K562 (cell line): Measurements from ENCODE around the gene VPS41.

Source experiments
- HDAC2 ChIP-seq: fragments of 450-650 bp; IDR thresholded peaks from 2 replicates; pipeline ENCODE4 v1.6.1; 2016; ENCODE audit warnings: mild to moderate bottlenecking
- NCOR1 ChIP-seq: fragments of 450-650 bp; IDR thresholded peaks from 2 replicates; pipeline ENCODE4 v1.6.1; 2016; ENCODE audit warnings: mild to moderate bottlenecking, moderate library complexity
- POLR2A ChIP-seq: fragments of 450-650 bp; conservative IDR thresholded peaks from 2 replicates; pipeline ENCODE4 v1.6.1; 2016
- SP1 ChIP-seq: sonication (generic); formaldehyde crosslinking; IDR thresholded peaks from 2 replicates; pipeline ENCODE4 v1.8.1; 2022; ENCODE audit warnings: mild to moderate bottlenecking, missing genetic modification reagents
- TRIM25 ChIP-seq: fragments of 450-650 bp; IDR thresholded peaks from 2 replicates; pipeline ENCODE4 v1.7.0; 2016; ENCODE audit warnings: borderline replicate concordance
- ZNF449 ChIP-seq: fragments of 250-450 bp; sonication (Bioruptor Pico); IDR thresholded peaks from 2 replicates; pipeline ENCODE4 v1.8.0; 2022; ENCODE audit warnings: moderate library complexity, mild to moderate bottlenecking, inconsistent platforms

- TF ChIP-seq HDAC2, result no peak
- TF ChIP-seq TRIM25, result no peak
- no peak for TF ChIP-seq POLR2A
- no peak for TF ChIP-seq SP1
- TF ChIP-seq NCOR1, result no peak
- no peak for TF ChIP-seq ZNF449 (CRISPR knock-in tag)
These were observed 66.2 kb downstream of the VPS41 start for GRCh38 chr7:38842746-38843145.
